Measurements from ENCODE around the gene L2HGDH. TPM values are rescaled to one million over a fixed set of nuclear protein-coding genes. Genes with fewer than 3 reads are reported as not detected.

Gene L2HGDH
- total and polyA plus RNA-seq, 10 of the 15 experiments (the other 5 are each of a cell fraction or from before 2014, with no cell fraction given), result 2.6 to 18.3 (median 13.5) TPM

DNA sequence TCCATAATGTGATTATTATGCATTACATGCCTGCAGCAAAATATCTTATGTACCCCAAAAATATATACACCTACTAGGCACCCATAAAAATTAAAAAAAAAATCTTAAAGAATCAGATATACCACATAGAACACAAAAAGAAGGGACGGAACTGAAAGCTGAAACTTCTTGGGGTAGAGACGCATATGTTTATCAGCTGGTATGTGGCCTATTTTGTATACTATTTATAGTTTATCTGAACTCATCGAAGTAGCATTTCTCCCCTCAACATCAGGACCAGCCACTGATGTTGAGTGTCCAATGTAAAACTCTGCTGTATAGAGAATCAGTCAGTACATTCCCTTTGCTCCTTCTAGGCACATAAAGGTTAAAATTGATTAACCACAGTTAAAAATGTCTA lies 57.8 kb downstream of the L2HGDH start:
- Histone ChIP-seq H3K4me3 (no peak overlapping the region), H3K27me3 (replicated peaks in 1 of 2; ENCODE audit: control insufficient read depth in 2 of 2, insufficient read depth in 2 of 2, low read length in 1 of 2) (no peaks in the 10 kb centered on the region), H3K36me3 (ENCODE audit: control insufficient read depth in 2 of 2, insufficient read depth in 2 of 2, low read length in 1 of 2) (no peaks in the 10 kb centered on the region; a peak in 3 of 4 replicates), H3K9me3 (replicated peaks; ENCODE audit: control insufficient read depth, insufficient read depth, low read length) (no peaks in the 10 kb centered on the region), H3K4me1 (ENCODE audit: control insufficient read depth, insufficient read depth, low read length) (no peaks in the 10 kb centered on the region), H4K20me1 (ENCODE audit: control insufficient read depth, insufficient read depth) (no peaks in the 10 kb centered on the region), H2AFZ (ENCODE audit: control insufficient read depth, low read depth, low read length) (no peak overlapping the region), H3K79me2 (ENCODE audit: control insufficient read depth, insufficient read depth, low read length) (no peaks in the 10 kb centered on the region), H3K9ac (ENCODE audit: control insufficient read depth, insufficient read depth, low read length) (no peak overlapping the region), H3K27ac (ENCODE audit: control insufficient read depth, insufficient read depth) (no peak overlapping the region), H3K4me2 (ENCODE audit: control insufficient read depth, insufficient read depth) (no peak overlapping the region)
- ChIA-PET CTCF (no interaction called here), POLR2A (no interaction called here), RAD21 (ENCODE audit: unreplicated experiment) (no interaction called here), SMC1A (ENCODE audit: uncharacterized antibody, unreplicated experiment) (no interaction called here)
- 86% methylated on average over 3 of the region's 3 CpGs for whole genome bisulfite sequencing (ENCODE audit: insufficient coverage, insufficient replicate concordance, low lambda C conversion rate, missing lambda C conversion rate)
- ATAC-seq (no peak), FAIRE-seq (no peak), DNase-seq (ENCODE audit: low read depth, low spot score) (no peak)
- TF ChIP-seq CBX3 (IDR thresholded peaks at IDR 0.05; ENCODE audit: borderline replicate concordance, low read depth) (no peak), BCL11A (IDR thresholded peaks at IDR 0.05; ENCODE audit: low read depth, low read length) (no peak), JUND (IDR thresholded peaks at IDR 0.05; ENCODE audit: low read depth, low read length) (no peak), NBN (IDR thresholded peaks at IDR 0.05) (no peak)
- in situ Hi-C loops (cut with MboI) (no loop called here), intact Hi-C loops (cut with micrococcal nuclease; ENCODE audit: unreplicated experiment) (no loop called here)
- no TSS peak for BruUV-seq (replicated peaks)

DNA sequence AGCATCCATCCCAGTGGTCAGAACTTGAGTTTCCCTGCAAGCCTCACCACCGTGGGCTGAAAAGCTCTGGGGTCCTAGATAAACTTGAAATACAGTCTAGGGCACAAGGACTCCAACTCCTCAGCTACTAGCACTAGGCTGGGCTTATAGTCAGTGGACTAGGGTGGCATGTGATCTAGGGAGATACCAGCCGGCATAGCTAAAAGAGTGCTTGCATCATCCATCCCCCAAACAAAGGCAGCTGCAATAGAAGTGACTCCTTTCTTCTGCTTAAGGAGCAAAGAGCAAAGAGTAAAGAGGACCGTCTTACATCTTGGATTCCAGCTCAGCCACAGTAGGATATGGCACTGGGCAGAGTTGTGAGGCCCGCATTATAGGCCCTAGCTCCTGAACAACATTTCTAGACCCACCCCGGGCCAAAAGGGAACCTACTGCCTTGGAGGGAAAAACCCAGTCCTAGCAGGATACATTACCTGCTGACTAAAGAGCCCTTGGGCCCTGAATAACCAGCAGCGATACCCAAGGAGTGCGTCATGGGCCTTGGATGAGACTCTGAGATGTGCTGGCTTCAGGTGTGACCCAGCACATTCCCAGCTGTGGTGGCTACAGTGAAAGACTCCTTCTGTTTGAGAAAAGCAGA lies 62.8 kb downstream of the L2HGDH start:
- DNase-seq (ENCODE audit: low read depth, low spot score), result no peak
- WGBS (ENCODE audit: insufficient coverage, insufficient replicate concordance, low lambda C conversion rate, missing lambda C conversion rate), result 95% methylated on average over 7 of the region's 7 CpGs
- Histone ChIP-seq H3K36me3 (ENCODE audit: control insufficient read depth in 2 of 2, insufficient read depth in 2 of 2, low read length in 1 of 2) (no peaks in the 10 kb centered on the region; a peak in 3 of 4 replicates), H3K4me3 (no peak overlapping the region), H3K4me1 (ENCODE audit: control insufficient read depth, insufficient read depth, low read length) (no peaks in the 10 kb centered on the region), H3K79me2 (ENCODE audit: control insufficient read depth, insufficient read depth, low read length) (no peaks in the 10 kb centered on the region), H4K20me1 (ENCODE audit: control insufficient read depth, insufficient read depth) (no peaks in the 10 kb centered on the region), H3K27me3 (replicated peaks in 1 of 2; ENCODE audit: control insufficient read depth in 2 of 2, insufficient read depth in 2 of 2, low read length in 1 of 2) (no peaks in the 10 kb centered on the region), H3K9me3 (replicated peaks; ENCODE audit: control insufficient read depth, insufficient read depth, low read length) (no peaks in the 10 kb centered on the region), H3K9ac (ENCODE audit: control insufficient read depth, insufficient read depth, low read length) (no peak overlapping the region), H3K27ac (ENCODE audit: control insufficient read depth, insufficient read depth) (no peak overlapping the region), H2AFZ (ENCODE audit: control insufficient read depth, low read depth, low read length) (no peak overlapping the region), H3K4me2 (ENCODE audit: control insufficient read depth, insufficient read depth) (no peak overlapping the region)
- intact Hi-C loops (cut with micrococcal nuclease; ENCODE audit: unreplicated experiment), result no loop called here
- ChIA-PET POLR2A (no interaction called here), CTCF (interaction anchor here (0.8 kb wide), 1 partner anchor 11 kb away, joined by 3 read pairs; no protein-coding TSS in a partner anchor), SMC1A (ENCODE audit: uncharacterized antibody, unreplicated experiment) (interaction anchor here (0.6 to 1.0 kb wide), 2 partner anchors 13 to 105 kb away, joined by 3 read pairs; no protein-coding TSS in a partner anchor), RAD21 (ENCODE audit: unreplicated experiment) (no interaction called here)
- no peak for ATAC-seq
- no TSS peak for BruUV-seq (replicated peaks)
- in situ Hi-C loops (cut with MboI), result no loop called here
- FAIRE-seq, result no peak
- TF ChIP-seq MTA3 (IDR thresholded peaks at IDR 0.05; ENCODE audit: borderline replicate concordance, low read length), result no peak
- no peak for TF ChIP-seq NKRF (conservative IDR thresholded peaks at IDR 0.05)
- no peak for TF ChIP-seq MTA2 (IDR thresholded peaks at IDR 0.05; ENCODE audit: low read depth)
- no peak for TF ChIP-seq KAT2A (conservative IDR thresholded peaks at IDR 0.05; ENCODE audit: control insufficient read depth, low read depth, low read length)
- no peak for TF ChIP-seq ZNF217 (IDR thresholded peaks at IDR 0.05)
- TF ChIP-seq JUND (IDR thresholded peaks at IDR 0.05; ENCODE audit: low read depth, low read length), result no peak
- no peak for TF ChIP-seq EED (IDR thresholded peaks at IDR 0.05; ENCODE audit: low read depth)
- TF ChIP-seq, protein P1, sequence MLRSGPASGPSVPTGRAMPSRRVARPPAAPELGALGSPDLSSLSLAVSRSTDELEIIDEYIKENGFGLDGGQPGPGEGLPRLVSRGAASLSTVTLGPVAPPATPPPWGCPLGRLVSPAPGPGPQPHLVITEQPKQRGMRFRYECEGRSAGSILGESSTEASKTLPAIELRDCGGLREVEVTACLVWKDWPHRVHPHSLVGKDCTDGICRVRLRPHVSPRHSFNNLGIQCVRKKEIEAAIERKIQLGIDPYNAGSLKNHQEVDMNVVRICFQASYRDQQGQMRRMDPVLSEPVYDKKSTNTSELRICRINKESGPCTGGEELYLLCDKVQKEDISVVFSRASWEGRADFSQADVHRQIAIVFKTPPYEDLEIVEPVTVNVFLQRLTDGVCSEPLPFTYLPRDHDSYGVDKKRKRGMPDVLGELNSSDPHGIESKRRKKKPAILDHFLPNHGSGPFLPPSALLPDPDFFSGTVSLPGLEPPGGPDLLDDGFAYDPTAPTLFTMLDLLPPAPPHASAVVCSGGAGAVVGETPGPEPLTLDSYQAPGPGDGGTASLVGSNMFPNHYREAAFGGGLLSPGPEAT (IDR thresholded peaks at IDR 0.05; ENCODE audit: low read depth), result no peak
- TF ChIP-seq CREM (IDR thresholded peaks at IDR 0.05; ENCODE audit: low read depth), result no peak
- TF ChIP-seq SMARCA5 (IDR thresholded peaks at IDR 0.05), result no peak
- TF ChIP-seq POU2F2 (IDR thresholded peaks at IDR 0.05; ENCODE audit: borderline replicate concordance, low read depth, low read length), result no peak
- no peak for TF ChIP-seq NBN (IDR thresholded peaks at IDR 0.05)
- no peak for TF ChIP-seq IKZF2 (IDR thresholded peaks at IDR 0.05)
